ENCODE measurements around the gene CYTIP.

Gene CYTIP

GRCh38 chr2:157468931-157469708 is 25.2 kb upstream of the CYTIP start:
- DNase-seq (ENCODE audit: low read depth): peak; percentile 83
- no peak for TF ChIP-seq MAX (IDR thresholded peaks at IDR 0.05; ENCODE audit: low read depth, low read length)
- TF ChIP-seq MYC (IDR thresholded peaks at IDR 0.05; ENCODE audit: low read depth, low read length): no peak
- no peak for TF ChIP-seq POLR2A (IDR thresholded peaks at IDR 0.05; ENCODE audit: extremely low read depth, insufficient read length)
- TF ChIP-seq CTCF (IDR thresholded peaks at IDR 0.05; ENCODE audit: low read depth, low read length): no peak
- peak overlapping the region; percentile 29 for H3K4me3 ChIP-seq (ENCODE audit: low read depth, low read length)

DNA sequence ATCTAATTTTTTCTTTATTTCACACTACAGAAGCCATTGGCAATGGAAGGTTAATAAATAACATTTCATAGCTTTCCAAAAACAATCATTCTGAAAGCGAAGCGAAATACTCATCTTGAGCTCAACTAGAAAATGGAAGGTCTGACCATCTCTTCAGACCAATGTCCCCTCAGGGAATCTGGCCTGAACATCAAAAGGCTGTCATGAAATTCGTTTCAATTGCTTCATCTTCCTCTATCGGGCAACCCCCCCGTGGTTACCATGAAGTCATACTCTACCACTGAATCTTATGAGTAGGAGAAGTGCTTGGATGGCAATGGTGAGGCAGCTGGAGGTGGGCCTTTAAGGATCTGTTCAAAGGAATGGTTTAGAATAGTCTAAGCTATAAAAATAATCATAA is 22.9 kb upstream of the CYTIP start:
- H3K4me3 ChIP-seq (ENCODE audit: low read depth, low read length): no peak overlapping the region
- peak; percentile 65 for DNase-seq (ENCODE audit: low read depth)
- no peak for TF ChIP-seq POLR2A (IDR thresholded peaks at IDR 0.05; ENCODE audit: extremely low read depth, insufficient read length)
- no peak for TF ChIP-seq CTCF (IDR thresholded peaks at IDR 0.05; ENCODE audit: low read depth, low read length)
- TF ChIP-seq MAX (IDR thresholded peaks at IDR 0.05; ENCODE audit: low read depth, low read length): no peak
- no peak for TF ChIP-seq MYC (IDR thresholded peaks at IDR 0.05; ENCODE audit: low read depth, low read length)

GRCh38 chr2:157465554-157465953 is 21.7 kb upstream of the CYTIP start:
- no peak overlapping the region for H3K4me3 ChIP-seq (ENCODE audit: low read depth, low read length)
- TF ChIP-seq MAX (IDR thresholded peaks at IDR 0.05; ENCODE audit: low read depth, low read length) (no peak), CTCF (IDR thresholded peaks at IDR 0.05; ENCODE audit: low read depth, low read length) (no peak), MYC (IDR thresholded peaks at IDR 0.05; ENCODE audit: low read depth, low read length) (no peak), POLR2A (IDR thresholded peaks at IDR 0.05; ENCODE audit: extremely low read depth, insufficient read length) (no peak)
- no peak for DNase-seq (ENCODE audit: low read depth)

GRCh38 chr2:157463002-157463401 is 19.1 kb upstream of the CYTIP start:
- H3K4me3 ChIP-seq (ENCODE audit: low read depth, low read length): no peak overlapping the region
- no peak for DNase-seq (ENCODE audit: low read depth)
- TF ChIP-seq POLR2A (IDR thresholded peaks at IDR 0.05; ENCODE audit: extremely low read depth, insufficient read length) (no peak), MYC (IDR thresholded peaks at IDR 0.05; ENCODE audit: low read depth, low read length) (no peak), CTCF (IDR thresholded peaks at IDR 0.05; ENCODE audit: low read depth, low read length) (no peak), MAX (IDR thresholded peaks at IDR 0.05; ENCODE audit: low read depth, low read length) (no peak)

DNA sequence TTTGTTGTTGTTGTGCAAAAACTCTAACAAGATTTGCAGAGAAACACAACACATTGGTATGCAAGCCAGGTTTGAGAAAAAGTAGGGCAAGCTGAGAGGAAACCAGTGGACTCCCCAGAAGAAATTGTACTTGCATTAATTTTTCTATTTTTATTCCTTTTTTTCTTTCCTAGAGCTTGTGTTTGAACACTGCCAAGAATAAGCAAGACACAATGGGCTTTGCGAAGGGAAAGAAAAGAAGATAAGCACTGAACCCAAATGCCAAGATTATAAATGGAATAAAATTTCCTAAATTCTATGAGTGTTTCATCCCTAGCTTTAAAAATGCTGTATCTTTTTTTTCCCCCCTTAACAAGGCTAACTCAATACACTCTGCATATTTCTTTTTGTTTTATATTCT is 17.0 kb upstream of the CYTIP start:
- H3K4me3 ChIP-seq (ENCODE audit: low read depth, low read length): no peak overlapping the region
- no peak for TF ChIP-seq POLR2A (IDR thresholded peaks at IDR 0.05; ENCODE audit: extremely low read depth, insufficient read length)
- TF ChIP-seq MAX (IDR thresholded peaks at IDR 0.05; ENCODE audit: low read depth, low read length): no peak
- TF ChIP-seq MYC (IDR thresholded peaks at IDR 0.05; ENCODE audit: low read depth, low read length): no peak
- TF ChIP-seq CTCF (IDR thresholded peaks at IDR 0.05; ENCODE audit: low read depth, low read length): no peak
- no peak for DNase-seq (ENCODE audit: low read depth)
